Osteocyte (in vitro differentiated cells): ENCODE results near the gene HS3ST3B1. TPM values are rescaled to one million over a fixed set of nuclear protein-coding genes. Genes with fewer than 3 reads are reported as not detected.

Experiments used
- DNase-seq: peaks from one replicate; pipeline ENCODE4 v3.0.0; 2021; ENCODE audit warnings: mixed read lengths; ENCODE audit not compliant: unreplicated experiment; ENCODE audit errors: extremely low spot score
- H3K27ac Mint-ChIP-seq: one replicate; pipeline ENCODE4 v1.8.0; 2021; ENCODE audit warnings: mild to moderate bottlenecking, mixed read lengths; ENCODE audit not compliant: unreplicated experiment
- H3K27me3 Mint-ChIP-seq: one replicate; pipeline ENCODE4 v1.8.0; 2021; ENCODE audit warnings: mixed read lengths; ENCODE audit not compliant: unreplicated experiment
- H3K36me3 Mint-ChIP-seq: one replicate; pipeline ENCODE4 v1.8.0; 2021; ENCODE audit warnings: mixed read lengths; ENCODE audit not compliant: unreplicated experiment
- H3K4me1 Mint-ChIP-seq: one replicate; pipeline ENCODE4 v1.8.0; 2021; ENCODE audit warnings: mixed read lengths; ENCODE audit not compliant: unreplicated experiment
- H3K4me3 Mint-ChIP-seq: one replicate; pipeline ENCODE4 v1.8.0; 2021; ENCODE audit warnings: mild to moderate bottlenecking, moderate library complexity, mixed read lengths; ENCODE audit not compliant: unreplicated experiment
- H3K9me3 Mint-ChIP-seq: one replicate; pipeline ENCODE4 v1.8.0; 2021; ENCODE audit warnings: mixed read lengths; ENCODE audit not compliant: unreplicated experiment
- total RNA-seq: library from RNA; stranded (reverse); gene quantifications from 2 replicates; pipeline ENCODE4 v1.2.1, GENCODE V29; 2021
- TF ChIP-seq, protein P1 (sequence below): fragments of 200-600 bp; sonication (generic); IDR thresholded peaks from 2 replicates; pipeline ENCODE4 v1.5.0; 2021; ENCODE audit warnings: antibody characterized with exemption, mild to moderate bottlenecking, moderate library complexity

HS3ST3B1 gene
- total RNA-seq, 1 donor from 2014 or later: 77.0 TPM

DNA sequence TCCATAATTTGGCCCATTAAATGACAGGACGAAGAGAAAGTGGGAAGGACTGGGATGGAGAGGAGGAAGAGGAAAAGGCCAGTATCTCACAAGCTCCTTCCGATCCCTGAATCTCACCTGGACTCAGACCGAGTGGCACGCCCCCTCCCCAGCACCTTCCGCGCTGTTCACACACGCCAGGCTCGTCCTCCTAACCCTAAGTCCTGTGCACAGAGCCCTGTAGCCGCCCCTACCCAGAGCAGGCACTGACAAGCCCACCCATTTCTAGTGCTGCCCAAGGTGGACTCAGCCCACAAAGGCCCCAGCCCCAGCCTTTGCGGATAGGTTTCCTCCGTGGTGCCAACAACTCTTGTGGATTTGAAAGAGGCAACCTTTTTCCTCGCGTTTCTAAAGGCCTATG lies 9.2 kb downstream of the HS3ST3B1 start:
- Mint-ChIP-seq H3K27me3 (no peaks in the 10 kb centered on the region), H3K4me1 (peaks cover 65% of the 10 kb centered on the region), H3K27ac (peak overlapping the region; percentile 83), H3K4me3 (peak overlapping the region; percentile 81), H3K36me3 (peaks cover 31% of the 10 kb centered on the region), H3K9me3 (no peaks in the 10 kb centered on the region)
- DNase-seq: peak; percentile 74
- TF ChIP-seq, protein P1, sequence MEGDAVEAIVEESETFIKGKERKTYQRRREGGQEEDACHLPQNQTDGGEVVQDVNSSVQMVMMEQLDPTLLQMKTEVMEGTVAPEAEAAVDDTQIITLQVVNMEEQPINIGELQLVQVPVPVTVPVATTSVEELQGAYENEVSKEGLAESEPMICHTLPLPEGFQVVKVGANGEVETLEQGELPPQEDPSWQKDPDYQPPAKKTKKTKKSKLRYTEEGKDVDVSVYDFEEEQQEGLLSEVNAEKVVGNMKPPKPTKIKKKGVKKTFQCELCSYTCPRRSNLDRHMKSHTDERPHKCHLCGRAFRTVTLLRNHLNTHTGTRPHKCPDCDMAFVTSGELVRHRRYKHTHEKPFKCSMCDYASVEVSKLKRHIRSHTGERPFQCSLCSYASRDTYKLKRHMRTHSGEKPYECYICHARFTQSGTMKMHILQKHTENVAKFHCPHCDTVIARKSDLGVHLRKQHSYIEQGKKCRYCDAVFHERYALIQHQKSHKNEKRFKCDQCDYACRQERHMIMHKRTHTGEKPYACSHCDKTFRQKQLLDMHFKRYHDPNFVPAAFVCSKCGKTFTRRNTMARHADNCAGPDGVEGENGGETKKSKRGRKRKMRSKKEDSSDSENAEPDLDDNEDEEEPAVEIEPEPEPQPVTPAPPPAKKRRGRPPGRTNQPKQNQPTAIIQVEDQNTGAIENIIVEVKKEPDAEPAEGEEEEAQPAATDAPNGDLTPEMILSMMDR: no peak

DNA sequence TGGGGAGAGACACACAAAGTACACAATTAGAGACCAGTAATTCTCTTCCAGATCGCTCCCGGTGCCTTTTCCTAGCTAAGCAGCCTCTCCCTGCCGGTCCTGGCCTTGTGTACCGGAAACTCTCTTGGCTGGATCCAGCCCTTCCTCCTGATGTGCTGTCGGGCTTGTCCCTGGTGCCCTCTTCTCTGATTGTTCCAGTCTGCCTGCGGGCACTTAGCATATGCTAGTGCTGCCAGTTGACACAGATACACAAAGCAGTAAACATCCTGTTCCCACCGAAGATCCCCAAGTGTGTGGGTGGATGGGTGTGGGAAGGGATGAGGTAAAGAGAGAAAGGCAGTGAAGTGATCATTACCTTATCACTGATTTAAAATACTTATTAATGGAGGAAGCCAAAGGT lies 9.7 kb downstream of the HS3ST3B1 start:
- Mint-ChIP-seq H3K4me1 (peaks cover 60% of the 10 kb centered on the region), H3K36me3 (peaks cover 32% of the 10 kb centered on the region), H3K9me3 (no peaks in the 10 kb centered on the region), H3K4me3 (peak overlapping the region; percentile 81), H3K27me3 (no peaks in the 10 kb centered on the region), H3K27ac (peak overlapping the region; percentile 83)
- TF ChIP-seq, protein P1: no peak
- DNase-seq: peak; percentile 81

DNA sequence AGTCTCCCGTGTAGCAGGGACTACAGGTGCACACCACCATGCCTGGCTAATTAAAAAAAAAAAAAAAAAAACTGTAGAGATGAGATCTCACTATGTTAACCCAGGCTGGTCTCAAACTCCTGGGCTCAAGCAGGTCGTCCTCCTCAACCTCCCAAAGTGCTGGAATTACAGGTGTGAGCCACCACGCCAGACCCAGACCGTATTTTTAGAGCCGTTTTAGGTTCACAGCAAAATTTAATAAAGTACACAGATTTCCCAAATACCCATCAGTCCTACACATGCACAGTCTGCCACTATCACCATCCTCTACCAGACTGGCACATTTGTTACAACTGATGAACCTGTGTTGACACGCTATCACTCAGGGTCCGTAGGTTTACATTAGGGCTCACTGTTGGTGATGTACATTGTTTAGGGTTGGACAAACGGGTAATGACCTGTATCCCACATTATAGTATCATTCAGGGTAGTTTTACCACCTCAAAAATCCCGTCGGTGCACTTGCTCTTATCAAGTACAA lies 10.4 kb downstream of the HS3ST3B1 start:
- DNase-seq: peak; percentile 34
- Mint-ChIP-seq H3K36me3 (peaks cover 37% of the 10 kb centered on the region), H3K27ac (no peak overlapping the region), H3K4me1 (peaks cover 57% of the 10 kb centered on the region), H3K4me3 (no peak overlapping the region), H3K9me3 (no peaks in the 10 kb centered on the region), H3K27me3 (no peaks in the 10 kb centered on the region)
- TF ChIP-seq, protein P1: no peak

DNA sequence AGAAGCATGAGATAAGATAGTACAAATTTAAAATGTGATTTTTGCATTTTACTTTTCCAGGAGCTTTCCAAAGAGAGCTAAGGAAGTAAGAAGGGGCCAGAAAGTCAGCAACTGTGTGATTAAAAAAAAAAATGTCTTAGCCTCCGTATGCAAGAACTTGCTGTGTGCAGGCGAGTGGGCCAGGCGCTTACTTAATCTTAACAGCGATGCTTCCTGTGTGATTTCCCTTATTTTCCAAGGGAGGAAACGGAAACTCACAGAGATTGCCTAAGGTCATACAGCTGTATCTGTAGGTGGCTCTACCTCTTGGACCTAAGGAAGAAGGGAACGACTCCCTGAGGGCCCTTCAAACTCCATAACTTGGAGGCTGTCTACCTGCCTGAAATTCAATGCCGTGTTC lies 11.1 kb downstream of the HS3ST3B1 start:
- TF ChIP-seq, protein P1: no peak
- no peak overlapping the region for H3K4me3 Mint-ChIP-seq
- peaks cover 41% of the 10 kb centered on the region for H3K36me3 Mint-ChIP-seq
- peak; percentile 15 for DNase-seq
- peaks cover 53% of the 10 kb centered on the region for H3K4me1 Mint-ChIP-seq
- peak overlapping the region; percentile 31 for H3K27ac Mint-ChIP-seq
- no peaks in the 10 kb centered on the region for H3K9me3 Mint-ChIP-seq
- H3K27me3 Mint-ChIP-seq: no peaks in the 10 kb centered on the region

DNA sequence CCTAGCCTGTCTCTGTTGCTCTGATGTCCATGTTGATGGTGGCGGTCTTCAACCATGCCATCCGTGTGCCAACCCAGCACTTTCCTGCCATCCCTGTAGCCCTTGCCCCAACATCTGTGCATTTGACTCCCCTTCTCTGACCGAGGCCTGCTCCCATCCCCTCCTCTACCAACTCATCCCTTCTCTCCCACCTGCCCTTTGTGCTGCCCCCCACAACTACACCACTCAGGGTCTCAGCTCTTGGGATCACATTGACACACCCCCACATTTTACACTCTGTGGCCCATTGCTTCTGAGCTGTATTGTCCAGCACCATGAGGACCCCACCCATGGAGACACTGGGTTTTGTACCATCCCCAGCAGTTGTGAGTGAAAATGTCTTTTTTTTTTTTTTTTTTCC lies 11.6 kb downstream of the HS3ST3B1 start:
- Mint-ChIP-seq H3K36me3 (peaks cover 44% of the 10 kb centered on the region), H3K4me1 (peaks cover 53% of the 10 kb centered on the region), H3K9me3 (no peaks in the 10 kb centered on the region), H3K27me3 (no peaks in the 10 kb centered on the region), H3K4me3 (no peak overlapping the region), H3K27ac (peak overlapping the region; percentile 31)
- TF ChIP-seq, protein P1: no peak
- DNase-seq: no peak
